ENCODE results near the gene LIFR.

Gene LIFR

GRCh38 chr5:38500573-38501260 lies 55.7 kb downstream of the LIFR start:
- Histone ChIP-seq H3K27me3 (replicated peaks; ENCODE audit: control insufficient read depth, insufficient read depth, low read length, poor library complexity, severe bottlenecking) (no peaks in the 10 kb centered on the region), H3K4me1 (ENCODE audit: control insufficient read depth, insufficient read depth, low read length, poor library complexity, severe bottlenecking) (no peaks in the 10 kb centered on the region), H3K27ac (ENCODE audit: insufficient read depth, low read length, poor library complexity, severe bottlenecking) (no peak overlapping the region), H3K36me3 (ENCODE audit: control insufficient read depth, insufficient read depth, low read length) (no peaks in the 10 kb centered on the region), H3K4me3 (ENCODE audit: insufficient read depth, low read depth, low read length, poor library complexity, severe bottlenecking) (no peak overlapping the region), H3K9me3 (ENCODE audit: control insufficient read depth, low read length) (no peaks in the 10 kb centered on the region)
- DNase-seq, result no peak

DNA sequence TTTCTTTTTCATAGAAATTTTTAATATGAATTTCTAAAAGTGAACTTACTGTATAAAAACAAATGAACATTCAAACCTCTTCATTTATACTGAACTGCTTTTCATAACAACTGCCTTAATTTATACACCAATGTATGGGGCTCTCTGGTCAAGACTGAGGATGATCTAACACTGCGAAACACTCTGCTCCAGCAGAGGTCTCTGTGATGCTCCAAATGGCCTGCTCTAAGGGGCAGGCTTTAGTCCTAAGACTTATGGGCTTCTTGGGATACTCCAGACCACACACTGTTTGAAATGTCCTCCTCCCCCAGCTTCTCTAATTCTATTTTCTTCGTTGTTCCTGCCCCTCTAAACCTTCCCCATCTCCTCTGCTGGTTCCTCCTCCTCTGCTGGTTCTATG lies 58.5 kb downstream of the LIFR start:
- H3K4me1 ChIP-seq (ENCODE audit: control insufficient read depth, insufficient read depth, low read length, poor library complexity, severe bottlenecking), result no peaks in the 10 kb centered on the region
- DNase-seq, result no peak

GRCh38 chr5:38494763-38495162 lies 61.7 kb downstream of the LIFR start:
- no peaks in the 10 kb centered on the region for H3K4me1 ChIP-seq (ENCODE audit: control insufficient read depth, insufficient read depth, low read length, poor library complexity, severe bottlenecking)
- no peak overlapping the region for H3K4me3 ChIP-seq (ENCODE audit: insufficient read depth, low read depth, low read length, poor library complexity, severe bottlenecking)
- no peaks in the 10 kb centered on the region for H3K27me3 ChIP-seq (replicated peaks; ENCODE audit: control insufficient read depth, insufficient read depth, low read length, poor library complexity, severe bottlenecking)
- H3K9me3 ChIP-seq (ENCODE audit: control insufficient read depth, low read length), result no peaks in the 10 kb centered on the region
- no peak overlapping the region for H3K27ac ChIP-seq (ENCODE audit: insufficient read depth, low read length, poor library complexity, severe bottlenecking)
- DNase-seq, result no peak
- H3K36me3 ChIP-seq (ENCODE audit: control insufficient read depth, insufficient read depth, low read length), result no peaks in the 10 kb centered on the region

More for the DNA sequence above, 58.5 kb downstream of the LIFR start:
- Histone ChIP-seq H3K9me3 (ENCODE audit: control insufficient read depth, low read length) (no peaks in the 10 kb centered on the region), H3K4me3 (ENCODE audit: insufficient read depth, low read depth, low read length, poor library complexity, severe bottlenecking) (no peak overlapping the region), H3K36me3 (ENCODE audit: control insufficient read depth, insufficient read depth, low read length) (no peaks in the 10 kb centered on the region), H3K27ac (ENCODE audit: insufficient read depth, low read length, poor library complexity, severe bottlenecking) (no peak overlapping the region), H3K27me3 (replicated peaks; ENCODE audit: control insufficient read depth, insufficient read depth, low read length, poor library complexity, severe bottlenecking) (no peaks in the 10 kb centered on the region)

DNA sequence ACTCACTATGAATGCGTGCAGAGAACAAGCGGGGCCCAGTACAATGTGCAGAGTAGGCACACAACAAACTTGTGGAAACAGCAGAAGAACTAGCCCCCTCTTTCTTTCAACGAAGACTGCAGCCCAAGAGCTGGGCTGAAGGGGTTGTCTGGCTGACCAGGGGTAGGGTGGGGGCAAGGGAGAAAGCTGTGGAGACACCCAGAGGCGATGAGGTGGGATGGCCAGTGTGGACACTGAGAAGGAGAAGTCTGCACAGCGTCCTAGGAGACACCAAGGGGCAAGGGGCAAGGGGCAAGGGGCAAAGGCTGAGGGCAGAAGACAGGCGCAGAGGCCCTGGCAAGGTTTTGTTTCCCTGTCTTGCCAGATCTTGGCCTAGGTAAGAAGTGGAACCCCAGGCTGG lies 62.3 kb downstream of the LIFR start:
- Histone ChIP-seq H3K9me3 (ENCODE audit: control insufficient read depth, low read length) (no peaks in the 10 kb centered on the region), H3K27me3 (replicated peaks; ENCODE audit: control insufficient read depth, insufficient read depth, low read length, poor library complexity, severe bottlenecking) (no peaks in the 10 kb centered on the region), H3K4me1 (ENCODE audit: control insufficient read depth, insufficient read depth, low read length, poor library complexity, severe bottlenecking) (no peaks in the 10 kb centered on the region), H3K36me3 (ENCODE audit: control insufficient read depth, insufficient read depth, low read length) (no peaks in the 10 kb centered on the region), H3K4me3 (ENCODE audit: insufficient read depth, low read depth, low read length, poor library complexity, severe bottlenecking) (no peak overlapping the region), H3K27ac (ENCODE audit: insufficient read depth, low read length, poor library complexity, severe bottlenecking) (no peak overlapping the region)
- DNase-seq, result no peak

DNA sequence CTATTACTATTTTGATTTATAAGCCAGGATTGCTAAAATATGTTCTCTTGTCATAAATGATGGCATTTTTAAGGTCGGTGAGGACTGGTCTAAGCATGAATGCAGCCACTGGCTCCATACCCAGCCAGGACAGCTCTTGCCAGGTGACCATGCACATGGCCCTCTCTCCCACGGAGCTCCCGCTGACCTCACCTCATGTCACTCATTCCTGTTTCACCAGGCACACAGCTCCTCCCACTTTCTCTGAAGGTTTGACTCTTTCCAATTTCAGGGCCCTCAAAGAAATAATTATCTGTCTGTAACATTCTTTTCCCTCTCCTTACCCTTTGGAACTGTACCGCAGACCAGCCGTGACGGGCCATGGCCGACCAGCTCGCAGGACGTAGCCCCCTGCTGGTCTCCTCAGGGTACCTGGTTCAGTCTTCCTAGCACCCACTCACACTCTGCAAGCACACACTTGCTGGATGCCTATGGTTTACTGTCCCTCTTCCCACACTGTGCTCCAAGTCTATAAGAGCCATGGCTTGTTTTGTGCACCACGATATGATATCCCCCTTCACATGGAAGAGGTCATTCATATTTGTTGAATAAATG lies 72.5 kb downstream of the LIFR start:
- Histone ChIP-seq H3K4me1 (ENCODE audit: control insufficient read depth, insufficient read depth, low read length, poor library complexity, severe bottlenecking) (no peaks in the 10 kb centered on the region), H3K36me3 (ENCODE audit: control insufficient read depth, insufficient read depth, low read length) (no peaks in the 10 kb centered on the region), H3K4me3 (ENCODE audit: insufficient read depth, low read depth, low read length, poor library complexity, severe bottlenecking) (no peak overlapping the region), H3K27me3 (replicated peaks; ENCODE audit: control insufficient read depth, insufficient read depth, low read length, poor library complexity, severe bottlenecking) (no peaks in the 10 kb centered on the region), H3K9me3 (ENCODE audit: control insufficient read depth, low read length) (no peaks in the 10 kb centered on the region), H3K27ac (ENCODE audit: insufficient read depth, low read length, poor library complexity, severe bottlenecking) (no peak overlapping the region)
- no peak for DNase-seq

DNA sequence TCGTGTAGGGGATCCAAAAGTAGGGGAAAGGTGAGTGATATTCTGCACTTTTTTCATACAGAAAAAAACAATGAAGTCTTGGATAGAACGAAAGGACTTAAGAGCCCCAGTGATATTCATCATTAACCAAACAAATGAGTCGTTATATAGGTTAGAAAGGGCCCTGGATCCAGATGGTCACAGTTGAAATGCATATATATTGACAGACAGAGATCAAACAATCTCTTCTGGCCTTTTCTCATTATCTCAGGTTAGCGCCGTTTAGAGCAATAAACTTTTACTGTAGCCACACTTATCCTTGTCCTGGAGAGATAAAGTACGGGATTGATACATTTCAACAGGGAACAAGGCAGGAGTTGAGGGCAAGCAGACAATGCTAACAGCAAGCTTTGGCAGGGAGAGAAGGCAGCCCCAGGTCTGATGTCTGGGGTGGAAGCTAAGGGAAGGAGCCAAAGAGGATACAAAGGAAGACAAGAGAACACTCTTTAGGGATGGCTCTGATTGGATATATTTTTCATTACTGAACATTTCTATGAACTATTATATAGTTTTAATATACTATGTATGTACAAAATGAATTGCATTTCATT lies 77.0 kb downstream of the LIFR start:
- Histone ChIP-seq H3K4me1 (ENCODE audit: control insufficient read depth, insufficient read depth, low read length, poor library complexity, severe bottlenecking) (no peaks in the 10 kb centered on the region), H3K27me3 (replicated peaks; ENCODE audit: control insufficient read depth, insufficient read depth, low read length, poor library complexity, severe bottlenecking) (peaks cover 3% of the 10 kb centered on the region), H3K4me3 (ENCODE audit: insufficient read depth, low read depth, low read length, poor library complexity, severe bottlenecking) (no peak overlapping the region), H3K9me3 (ENCODE audit: control insufficient read depth, low read length) (no peaks in the 10 kb centered on the region), H3K27ac (ENCODE audit: insufficient read depth, low read length, poor library complexity, severe bottlenecking) (no peak overlapping the region), H3K36me3 (ENCODE audit: control insufficient read depth, insufficient read depth, low read length) (no peaks in the 10 kb centered on the region)
- no peak for DNase-seq

DNA sequence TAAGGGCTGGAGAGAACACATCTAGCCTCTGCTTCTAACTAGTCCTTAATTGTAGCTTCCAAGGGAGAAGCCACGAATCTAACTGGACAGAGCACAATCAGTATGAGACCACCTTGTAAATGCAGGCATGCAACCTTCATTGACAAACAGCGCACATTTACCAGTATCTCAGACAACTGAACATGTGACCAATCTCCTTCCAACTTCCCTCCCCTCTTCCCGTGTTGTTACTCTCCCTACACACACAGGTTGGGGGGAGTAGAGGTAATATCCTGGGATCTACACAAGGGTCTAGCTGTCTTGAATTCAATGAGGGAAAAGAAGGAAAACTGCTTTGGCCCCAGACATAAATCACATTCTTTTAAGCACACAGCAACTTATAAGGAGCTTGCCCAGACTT lies 77.6 kb downstream of the LIFR start:
- H3K36me3 ChIP-seq (ENCODE audit: control insufficient read depth, insufficient read depth, low read length), result no peaks in the 10 kb centered on the region
- no peaks in the 10 kb centered on the region for H3K9me3 ChIP-seq (ENCODE audit: control insufficient read depth, low read length)
- no peaks in the 10 kb centered on the region for H3K4me1 ChIP-seq (ENCODE audit: control insufficient read depth, insufficient read depth, low read length, poor library complexity, severe bottlenecking)
- peaks cover 3% of the 10 kb centered on the region for H3K27me3 ChIP-seq (replicated peaks; ENCODE audit: control insufficient read depth, insufficient read depth, low read length, poor library complexity, severe bottlenecking)
- no peak overlapping the region for H3K27ac ChIP-seq (ENCODE audit: insufficient read depth, low read length, poor library complexity, severe bottlenecking)
- no peak for DNase-seq
- H3K4me3 ChIP-seq (ENCODE audit: insufficient read depth, low read depth, low read length, poor library complexity, severe bottlenecking), result no peak overlapping the region

DNA sequence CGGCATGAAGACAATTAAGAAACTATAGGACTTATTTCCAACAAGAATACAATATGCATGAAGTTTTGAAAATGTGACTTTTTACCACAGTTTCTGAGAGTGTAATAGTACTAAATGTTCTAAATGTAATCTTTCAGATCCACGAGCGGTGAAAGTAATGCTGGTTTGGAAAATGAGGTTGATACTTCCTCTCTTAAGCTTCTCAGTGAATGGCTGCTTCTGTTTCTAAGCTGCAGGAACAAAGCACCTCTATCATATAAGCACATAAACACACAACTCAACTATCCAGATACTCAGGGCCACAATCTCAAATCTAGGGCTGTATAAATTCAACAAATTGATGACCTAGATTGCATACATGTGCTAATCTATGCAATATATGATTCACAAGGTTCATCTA lies 78.3 kb downstream of the LIFR start:
- no peak overlapping the region for H3K27ac ChIP-seq (ENCODE audit: insufficient read depth, low read length, poor library complexity, severe bottlenecking)
- DNase-seq, result no peak
- peaks cover 3% of the 10 kb centered on the region for H3K27me3 ChIP-seq (replicated peaks; ENCODE audit: control insufficient read depth, insufficient read depth, low read length, poor library complexity, severe bottlenecking)
- no peaks in the 10 kb centered on the region for H3K4me1 ChIP-seq (ENCODE audit: control insufficient read depth, insufficient read depth, low read length, poor library complexity, severe bottlenecking)
- no peaks in the 10 kb centered on the region for H3K36me3 ChIP-seq (ENCODE audit: control insufficient read depth, insufficient read depth, low read length)
- H3K9me3 ChIP-seq (ENCODE audit: control insufficient read depth, low read length), result no peaks in the 10 kb centered on the region
- H3K4me3 ChIP-seq (ENCODE audit: insufficient read depth, low read depth, low read length, poor library complexity, severe bottlenecking), result no peak overlapping the region

GRCh38 chr5:38473008-38473407 lies 83.4 kb downstream of the LIFR start:
- H3K27me3 ChIP-seq (replicated peaks; ENCODE audit: control insufficient read depth, insufficient read depth, low read length, poor library complexity, severe bottlenecking), result peaks cover 3% of the 10 kb centered on the region
- no peak for DNase-seq
- H3K4me1 ChIP-seq (ENCODE audit: control insufficient read depth, insufficient read depth, low read length, poor library complexity, severe bottlenecking), result no peaks in the 10 kb centered on the region
- no peaks in the 10 kb centered on the region for H3K9me3 ChIP-seq (ENCODE audit: control insufficient read depth, low read length)
- H3K4me3 ChIP-seq (ENCODE audit: insufficient read depth, low read depth, low read length, poor library complexity, severe bottlenecking), result no peak overlapping the region
- no peak overlapping the region for H3K27ac ChIP-seq (ENCODE audit: insufficient read depth, low read length, poor library complexity, severe bottlenecking)
- no peaks in the 10 kb centered on the region for H3K36me3 ChIP-seq (ENCODE audit: control insufficient read depth, insufficient read depth, low read length)

DNA sequence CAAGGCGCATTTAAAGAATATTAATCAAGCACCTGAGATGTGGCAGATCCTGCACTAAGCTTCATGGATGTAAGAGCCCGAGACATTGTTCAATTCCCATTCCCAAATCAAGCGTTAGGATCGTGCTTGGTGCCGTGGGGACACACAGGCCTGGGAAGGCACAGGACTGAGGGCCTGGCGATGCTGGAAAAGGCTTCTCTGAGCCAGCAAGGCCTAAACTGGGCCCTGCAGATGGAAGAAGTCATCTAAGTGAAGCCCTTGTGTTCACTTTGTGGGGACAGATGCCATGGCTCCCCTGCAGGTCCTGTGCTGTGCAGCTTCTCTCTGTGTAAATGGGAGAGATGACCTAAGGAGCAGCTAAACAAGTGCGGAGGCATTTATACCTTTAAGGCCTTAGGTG lies 83.9 kb downstream of the LIFR start:
- Histone ChIP-seq H3K9me3 (ENCODE audit: control insufficient read depth, low read length) (no peaks in the 10 kb centered on the region), H3K4me1 (ENCODE audit: control insufficient read depth, insufficient read depth, low read length, poor library complexity, severe bottlenecking) (no peaks in the 10 kb centered on the region), H3K27me3 (replicated peaks; ENCODE audit: control insufficient read depth, insufficient read depth, low read length, poor library complexity, severe bottlenecking) (peaks cover 3% of the 10 kb centered on the region), H3K36me3 (ENCODE audit: control insufficient read depth, insufficient read depth, low read length) (no peaks in the 10 kb centered on the region), H3K4me3 (ENCODE audit: insufficient read depth, low read depth, low read length, poor library complexity, severe bottlenecking) (no peak overlapping the region), H3K27ac (ENCODE audit: insufficient read depth, low read length, poor library complexity, severe bottlenecking) (no peak overlapping the region)
- no peak for DNase-seq

Measured in effector memory CD4-positive, alpha-beta T cell (primary cell).